ENCODE results near the gene CBX8. TPM values are rescaled to one million over a fixed set of nuclear protein-coding genes. Genes with fewer than 3 reads are reported as not detected.

CBX8 gene
- total and polyA plus RNA-seq, 2 of the 13 experiments (the other 11 are each of a cell fraction or from before 2014, with no cell fraction given), result 0.34 to 12.6 TPM

DNA sequence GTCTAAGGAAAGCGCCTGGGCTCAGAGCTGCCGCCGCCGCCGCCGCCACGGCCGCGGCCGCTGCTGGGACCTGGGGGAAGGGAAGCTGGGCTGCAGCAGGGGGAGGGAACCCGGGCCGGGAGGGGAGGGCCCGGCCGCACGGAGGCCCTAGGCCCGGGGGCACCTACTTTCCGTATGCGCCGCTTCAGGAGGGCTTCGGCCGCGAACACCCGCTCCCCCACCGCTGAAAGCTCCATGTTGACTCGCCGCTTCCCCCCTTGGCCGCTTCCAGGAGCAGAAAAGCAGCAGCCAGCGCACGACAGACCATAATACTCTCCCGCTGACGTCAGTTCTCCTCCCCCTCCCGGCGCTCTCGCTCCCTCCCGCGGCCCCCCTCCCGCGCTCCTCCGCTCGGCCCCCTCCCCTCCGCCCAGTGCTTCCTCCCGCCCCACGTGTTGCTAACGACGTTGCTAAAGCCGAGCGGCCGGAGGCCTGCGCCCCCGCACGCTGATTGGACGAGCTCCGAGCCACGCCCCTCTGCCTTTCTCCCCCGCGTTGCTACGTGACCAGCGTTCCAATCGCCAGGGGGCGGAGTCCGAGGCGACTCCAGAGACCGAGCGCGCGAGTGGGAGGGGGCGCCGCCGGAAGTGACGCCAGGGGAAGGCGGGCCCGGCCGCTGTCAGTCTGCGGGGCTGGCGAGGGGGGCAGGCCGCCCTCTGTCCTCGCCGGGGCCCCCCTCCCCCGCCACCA lies at the start of gene CBX8 (continued):
- peak; percentile 29; the same call in 1 of the 2 replicates for TF ChIP-seq ZNF256 (CRISPR knock-in tag; conservative IDR thresholded peaks at IDR 0.05)
- TF ChIP-seq, protein P1, sequence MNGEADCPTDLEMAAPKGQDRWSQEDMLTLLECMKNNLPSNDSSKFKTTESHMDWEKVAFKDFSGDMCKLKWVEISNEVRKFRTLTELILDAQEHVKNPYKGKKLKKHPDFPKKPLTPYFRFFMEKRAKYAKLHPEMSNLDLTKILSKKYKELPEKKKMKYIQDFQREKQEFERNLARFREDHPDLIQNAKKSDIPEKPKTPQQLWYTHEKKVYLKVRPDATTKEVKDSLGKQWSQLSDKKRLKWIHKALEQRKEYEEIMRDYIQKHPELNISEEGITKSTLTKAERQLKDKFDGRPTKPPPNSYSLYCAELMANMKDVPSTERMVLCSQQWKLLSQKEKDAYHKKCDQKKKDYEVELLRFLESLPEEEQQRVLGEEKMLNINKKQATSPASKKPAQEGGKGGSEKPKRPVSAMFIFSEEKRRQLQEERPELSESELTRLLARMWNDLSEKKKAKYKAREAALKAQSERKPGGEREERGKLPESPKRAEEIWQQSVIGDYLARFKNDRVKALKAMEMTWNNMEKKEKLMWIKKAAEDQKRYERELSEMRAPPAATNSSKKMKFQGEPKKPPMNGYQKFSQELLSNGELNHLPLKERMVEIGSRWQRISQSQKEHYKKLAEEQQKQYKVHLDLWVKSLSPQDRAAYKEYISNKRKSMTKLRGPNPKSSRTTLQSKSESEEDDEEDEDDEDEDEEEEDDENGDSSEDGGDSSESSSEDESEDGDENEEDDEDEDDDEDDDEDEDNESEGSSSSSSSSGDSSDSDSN (CRISPR knock-in tag; IDR thresholded peaks at IDR 0.05), result peak; percentile 39; the same call in 1 of the 2 replicates
- 0 out of 2 replicates have a peak, but pooled peaks have one; percentile 68 for TF ChIP-seq IRX3 (CRISPR knock-in tag; IDR thresholded peaks at IDR 0.05; ENCODE audit: borderline replicate concordance, low read depth)
- TF ChIP-seq EP300 (IDR thresholded peaks at IDR 0.05; ENCODE audit: low read depth in 2 of 2, low read length in 2 of 2), result peak in 1 of 2 experiments; percentile 32; a peak in 2 of 4 replicates
- no peak; the same call in 1 of the 2 replicates for TF ChIP-seq EP300 (CRISPR knock-in tag; IDR thresholded peaks at IDR 0.05; ENCODE audit: borderline replicate concordance)
- peak; percentile 75; the same call in 1 of the 2 replicates for TF ChIP-seq HOXD1 (CRISPR knock-in tag; IDR thresholded peaks at IDR 0.05)
- 0 out of 2 replicates have a peak, but pooled peaks have one; percentile 29 for TF ChIP-seq ZNF878 (CRISPR knock-in tag; IDR thresholded peaks at IDR 0.05)
- TF ChIP-seq, protein P2, sequence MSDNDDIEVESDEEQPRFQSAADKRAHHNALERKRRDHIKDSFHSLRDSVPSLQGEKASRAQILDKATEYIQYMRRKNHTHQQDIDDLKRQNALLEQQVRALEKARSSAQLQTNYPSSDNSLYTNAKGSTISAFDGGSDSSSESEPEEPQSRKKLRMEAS (IDR thresholded peaks at IDR 0.05), result peak; percentile 84; the same call in 1 of the 2 replicates
- TF ChIP-seq ZNF839 (CRISPR knock-in tag; IDR thresholded peaks at IDR 0.05; ENCODE audit: borderline replicate concordance), result no peak
- TF ChIP-seq, protein P3, sequence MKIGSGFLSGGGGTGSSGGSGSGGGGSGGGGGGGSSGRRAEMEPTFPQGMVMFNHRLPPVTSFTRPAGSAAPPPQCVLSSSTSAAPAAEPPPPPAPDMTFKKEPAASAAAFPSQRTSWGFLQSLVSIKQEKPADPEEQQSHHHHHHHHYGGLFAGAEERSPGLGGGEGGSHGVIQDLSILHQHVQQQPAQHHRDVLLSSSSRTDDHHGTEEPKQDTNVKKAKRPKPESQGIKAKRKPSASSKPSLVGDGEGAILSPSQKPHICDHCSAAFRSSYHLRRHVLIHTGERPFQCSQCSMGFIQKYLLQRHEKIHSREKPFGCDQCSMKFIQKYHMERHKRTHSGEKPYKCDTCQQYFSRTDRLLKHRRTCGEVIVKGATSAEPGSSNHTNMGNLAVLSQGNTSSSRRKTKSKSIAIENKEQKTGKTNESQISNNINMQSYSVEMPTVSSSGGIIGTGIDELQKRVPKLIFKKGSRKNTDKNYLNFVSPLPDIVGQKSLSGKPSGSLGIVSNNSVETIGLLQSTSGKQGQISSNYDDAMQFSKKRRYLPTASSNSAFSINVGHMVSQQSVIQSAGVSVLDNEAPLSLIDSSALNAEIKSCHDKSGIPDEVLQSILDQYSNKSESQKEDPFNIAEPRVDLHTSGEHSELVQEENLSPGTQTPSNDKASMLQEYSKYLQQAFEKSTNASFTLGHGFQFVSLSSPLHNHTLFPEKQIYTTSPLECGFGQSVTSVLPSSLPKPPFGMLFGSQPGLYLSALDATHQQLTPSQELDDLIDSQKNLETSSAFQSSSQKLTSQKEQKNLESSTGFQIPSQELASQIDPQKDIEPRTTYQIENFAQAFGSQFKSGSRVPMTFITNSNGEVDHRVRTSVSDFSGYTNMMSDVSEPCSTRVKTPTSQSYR (CRISPR knock-in tag; IDR thresholded peaks at IDR 0.05; ENCODE audit: borderline replicate concordance), result peak; percentile 83; the same call in 1 of the 2 replicates
- TF ChIP-seq ETV5 (CRISPR knock-in tag; IDR thresholded peaks at IDR 0.05; ENCODE audit: borderline replicate concordance), result peak; percentile 34; the same call in 1 of the 2 replicates
- TF ChIP-seq TAF1 (CRISPR knock-in tag; IDR thresholded peaks at IDR 0.05), result peak; percentile 73
- TF ChIP-seq ZNF546 (CRISPR knock-in tag; conservative IDR thresholded peaks at IDR 0.05), result no peak
- TF ChIP-seq RFX1 (IDR thresholded peaks at IDR 0.05), result peak; percentile 93
- TF ChIP-seq SAP130 (CRISPR knock-in tag; IDR thresholded peaks at IDR 0.05; ENCODE audit: low read depth), result peak; percentile 81
- peak; percentile 64 for TF ChIP-seq MED1 (CRISPR knock-in tag; IDR thresholded peaks at IDR 0.05)
- TF ChIP-seq, protein P4, sequence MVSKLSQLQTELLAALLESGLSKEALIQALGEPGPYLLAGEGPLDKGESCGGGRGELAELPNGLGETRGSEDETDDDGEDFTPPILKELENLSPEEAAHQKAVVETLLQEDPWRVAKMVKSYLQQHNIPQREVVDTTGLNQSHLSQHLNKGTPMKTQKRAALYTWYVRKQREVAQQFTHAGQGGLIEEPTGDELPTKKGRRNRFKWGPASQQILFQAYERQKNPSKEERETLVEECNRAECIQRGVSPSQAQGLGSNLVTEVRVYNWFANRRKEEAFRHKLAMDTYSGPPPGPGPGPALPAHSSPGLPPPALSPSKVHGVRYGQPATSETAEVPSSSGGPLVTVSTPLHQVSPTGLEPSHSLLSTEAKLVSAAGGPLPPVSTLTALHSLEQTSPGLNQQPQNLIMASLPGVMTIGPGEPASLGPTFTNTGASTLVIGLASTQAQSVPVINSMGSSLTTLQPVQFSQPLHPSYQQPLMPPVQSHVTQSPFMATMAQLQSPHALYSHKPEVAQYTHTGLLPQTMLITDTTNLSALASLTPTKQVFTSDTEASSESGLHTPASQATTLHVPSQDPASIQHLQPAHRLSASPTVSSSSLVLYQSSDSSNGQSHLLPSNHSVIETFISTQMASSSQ (IDR thresholded peaks at IDR 0.05; ENCODE audit: low read depth), result no peak
- TF ChIP-seq, protein P4 (CRISPR knock-in tag; IDR thresholded peaks at IDR 0.05; ENCODE audit: borderline replicate concordance), result peak; percentile 13; the same call in 1 of the 2 replicates
- TF ChIP-seq SNAPC2 (CRISPR knock-in tag; IDR thresholded peaks at IDR 0.05), result peak; percentile 11; the same call in 1 of the 2 replicates
- TF ChIP-seq KDM5A (IDR thresholded peaks at IDR 0.05; ENCODE audit: borderline replicate concordance, low read length), result peak; percentile 55; the same call in 1 of the 2 replicates

Measured in HepG2 (cell line).